ENCODE results near the gene ALKBH4. TPM values are rescaled to one million over a fixed set of nuclear protein-coding genes. Genes with fewer than 3 reads are reported as not detected.

The ALKBH4 gene
- total and polyA plus RNA-seq, 10 of the 15 experiments (the other 5 are each of a cell fraction or from before 2014, with no cell fraction given): 4.1 to 16.9 (median 11.3) TPM

GRCh38 chr7:102426268-102427018 is 38.2 kb downstream of the ALKBH4 start (continued):
- TF ChIP-seq ZBTB33 (IDR thresholded peaks at IDR 0.05): no peak
- peak; percentile 64; the same call in 1 of the 2 replicates for TF ChIP-seq RAD51 (IDR thresholded peaks at IDR 0.05)
- TF ChIP-seq MEF2A (IDR thresholded peaks at IDR 0.05; ENCODE audit: insufficient read depth, low read depth, low read length): 0 out of 2 replicates have a peak, but pooled peaks have one; percentile 52
- TF ChIP-seq MLLT1 (IDR thresholded peaks at IDR 0.05): no peak; the same call in 1 of the 2 replicates
- TF ChIP-seq ZNF384 (IDR thresholded peaks at IDR 0.05; ENCODE audit: borderline replicate concordance, low read depth, low read length): no peak
- TF ChIP-seq FOS (IDR thresholded peaks at IDR 0.05; ENCODE audit: borderline replicate concordance, extremely low read depth, insufficient read length): no peak
- no peak for TF ChIP-seq STAT3 (IDR thresholded peaks at IDR 0.05; ENCODE audit: low read depth, low read length)
- TF ChIP-seq BCLAF1 (IDR thresholded peaks at IDR 0.05): no peak
- peak; percentile 93 for TF ChIP-seq SMARCA5 (IDR thresholded peaks at IDR 0.05)
- TF ChIP-seq ETV6 (conservative IDR thresholded peaks at IDR 0.05 in 1 of 2, IDR thresholded peaks at IDR 0.05 in 1 of 2; ENCODE audit: borderline replicate concordance in 1 of 2, low read depth in 1 of 2): no peak
- 0 out of 2 replicates have a peak, but pooled peaks have one; percentile 10 for TF ChIP-seq GATAD2B (conservative IDR thresholded peaks at IDR 0.05; ENCODE audit: low read depth)
- no peak for TF ChIP-seq NKRF (conservative IDR thresholded peaks at IDR 0.05)
- no peak for TF ChIP-seq EZH2 (IDR thresholded peaks at IDR 0.05; ENCODE audit: borderline replicate concordance, control insufficient read depth, low read depth, low read length)
- TF ChIP-seq BCL11A (IDR thresholded peaks at IDR 0.05; ENCODE audit: low read depth, low read length): 0 out of 2 replicates have a peak, but pooled peaks have one; percentile 29
- TF ChIP-seq SIX5 (IDR thresholded peaks at IDR 0.05; ENCODE audit: low read depth, low read length, severe bottlenecking): no peak
- TF ChIP-seq NFYA (IDR thresholded peaks at IDR 0.05; ENCODE audit: borderline replicate concordance, low read depth, low read length): no peak
- TF ChIP-seq RCOR1 (conservative IDR thresholded peaks at IDR 0.05; ENCODE audit: low read depth, low read length): no peak; the same call in 1 of the 2 replicates
- TF ChIP-seq ATF2 (IDR thresholded peaks at IDR 0.05; ENCODE audit: low read length): no peak
- no peak for TF ChIP-seq ZNF24 (IDR thresholded peaks at IDR 0.05)

Data from GM12878 (cell line).